Left kidney (tissue), 2 donors: ENCODE measurements around the gene TMCO1. TPM values are rescaled to one million over a fixed set of nuclear protein-coding genes. Genes with fewer than 3 reads are reported as not detected.
"Not testable (repeated sequence)": the region's sequence is repeated elsewhere in the genome, so short reads cannot be mapped to it uniquely, and the experiment has no call there.

Experiments used
- DNase-seq: peaks from one replicate; pipeline ENCODE4 v3.0.0-alpha.2; 2013
- polyA plus RNA-seq: library from polyadenylated mRNA; unstranded; fragments of 120-200 nt; gene quantifications from one replicate; pipeline ENCODE4 v1.2.1, GENCODE V29; 2013; ENCODE audit not compliant: insufficient read length

TMCO1 gene
- polyA plus RNA-seq, 1 donor, result 161 TPM

DNA sequence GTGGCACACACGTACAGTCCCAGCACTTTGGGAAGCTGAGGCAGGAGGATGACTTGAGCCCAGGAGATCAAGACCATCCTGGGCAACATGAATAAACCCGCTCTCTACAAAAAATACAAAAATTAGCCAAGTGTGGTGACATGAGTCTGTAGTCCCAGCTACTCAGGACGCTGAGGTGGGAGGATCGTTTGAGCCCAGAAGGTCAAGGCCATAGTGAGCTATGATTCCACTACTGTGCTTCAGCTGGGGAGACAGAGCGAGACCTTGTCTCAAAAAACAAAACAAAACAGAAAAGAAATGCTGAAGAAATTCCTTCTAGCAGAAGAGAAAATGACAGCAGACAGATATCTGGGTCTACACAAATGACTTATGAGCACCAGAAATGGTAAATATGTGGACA is 80.6 kb downstream of the TMCO1 start:
- DNase-seq, result no peak

- no peak for DNase-seq
Observed at GRCh38 chr1:165686971-165687433, 81.7 kb downstream of the TMCO1 start.

- DNase-seq, result no peak
Observed at GRCh38 chr1:165686121-165686970, 82.3 kb downstream of the TMCO1 start.

DNA sequence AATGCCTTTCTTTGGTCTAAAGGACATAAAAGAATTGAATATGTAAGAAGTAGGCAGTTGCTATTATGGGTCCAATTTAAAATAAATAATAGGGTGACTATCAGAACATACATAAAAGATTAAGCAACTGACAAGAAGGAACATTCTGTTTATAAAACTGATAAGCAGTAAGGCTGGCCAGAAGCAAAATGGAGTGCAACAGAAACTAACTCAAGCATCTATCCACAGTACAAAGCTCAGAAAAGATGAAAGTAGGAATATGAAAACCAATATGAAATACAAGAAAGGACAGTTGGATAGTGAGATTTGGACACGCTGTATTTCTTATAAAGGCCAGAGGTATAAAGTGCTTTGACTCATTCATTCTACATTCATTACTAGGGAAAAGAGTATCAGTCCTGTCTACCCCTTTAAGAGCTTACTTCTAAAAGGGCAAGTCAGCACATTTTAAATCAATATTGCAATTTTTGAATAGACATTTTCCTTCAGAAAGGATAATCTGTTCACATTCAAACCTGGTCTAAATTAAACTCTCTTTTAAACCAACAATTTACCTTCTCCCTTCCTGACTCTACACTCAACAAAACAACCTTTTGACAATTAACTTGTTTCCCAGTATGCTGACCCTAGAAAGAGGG is 84.7 kb downstream of the TMCO1 start:
- no peak for DNase-seq

DNA sequence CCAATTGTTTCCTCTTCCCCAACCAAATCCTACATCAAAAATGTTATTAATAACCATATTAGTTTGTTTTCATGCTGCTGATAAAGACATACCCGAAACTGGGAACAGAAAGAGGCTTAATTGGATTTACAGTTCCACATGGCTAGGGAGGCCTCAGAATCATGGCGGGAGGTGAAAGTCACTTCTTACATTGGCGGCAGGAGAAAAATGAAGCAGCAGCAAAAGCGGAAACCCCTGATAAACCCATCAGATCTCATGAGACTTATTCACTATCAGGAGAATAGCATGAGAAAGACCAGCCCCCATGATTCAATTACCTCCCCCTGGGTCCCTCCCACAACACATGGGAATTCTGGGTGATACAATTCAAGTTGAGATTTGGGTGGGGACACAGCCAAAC is 87.9 kb downstream of the TMCO1 start:
- not testable (repeated sequence) for DNase-seq

DNA sequence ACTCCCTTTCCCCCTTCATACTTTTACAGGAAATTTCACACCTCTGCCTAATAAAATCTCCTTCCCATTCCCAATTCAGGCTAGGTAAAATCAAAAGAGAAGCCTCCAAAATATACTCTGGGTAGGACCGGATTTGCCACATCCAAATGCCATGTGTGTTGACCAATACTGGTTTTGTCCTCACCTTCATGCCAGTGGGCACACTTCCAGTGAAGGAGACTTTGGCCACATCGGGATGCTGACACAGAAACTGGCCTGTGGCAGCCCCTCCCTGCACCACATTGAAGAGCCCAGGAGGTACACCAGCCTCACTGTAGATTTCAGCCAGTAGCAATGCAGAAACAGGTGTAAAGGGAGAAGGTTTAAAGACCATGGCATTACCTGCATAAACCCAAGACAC is 88.4 kb downstream of the TMCO1 start:
- no peak for DNase-seq

DNA sequence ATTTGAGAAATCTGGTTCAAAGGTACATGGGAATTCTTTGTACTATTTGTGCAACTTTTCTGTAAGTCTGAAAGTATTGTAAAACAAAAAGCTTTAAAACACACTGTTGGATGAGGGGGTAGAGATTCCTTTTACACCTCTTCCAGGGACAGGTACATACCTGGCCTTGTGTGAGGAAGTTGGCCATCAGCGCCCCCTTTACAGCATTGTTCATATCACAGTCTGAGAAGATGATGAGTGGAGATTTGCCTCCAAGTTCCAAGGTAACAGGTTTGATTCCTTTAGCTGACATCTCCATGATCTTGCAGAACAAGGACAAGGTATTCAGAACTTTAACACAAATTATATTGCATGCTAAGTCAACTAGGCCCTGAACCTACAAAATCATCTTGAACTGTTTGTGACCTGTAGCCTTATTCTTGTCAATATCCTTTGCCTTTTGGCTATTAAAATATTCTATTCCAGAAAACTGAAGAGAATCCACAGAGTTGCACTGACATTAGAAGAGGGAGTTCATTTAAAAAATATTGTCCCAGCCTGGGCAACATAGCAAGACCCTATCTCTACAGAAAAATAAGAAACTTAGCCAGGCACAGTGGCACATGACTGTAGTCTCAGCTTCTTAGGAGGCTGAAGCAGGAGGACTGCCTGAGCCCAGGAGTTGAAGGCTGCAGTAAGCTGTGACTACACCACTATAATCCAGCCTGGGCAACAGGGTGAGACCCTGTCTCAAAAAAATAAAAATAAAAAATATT is 89.2 kb downstream of the TMCO1 start:
- no peak for DNase-seq

DNA sequence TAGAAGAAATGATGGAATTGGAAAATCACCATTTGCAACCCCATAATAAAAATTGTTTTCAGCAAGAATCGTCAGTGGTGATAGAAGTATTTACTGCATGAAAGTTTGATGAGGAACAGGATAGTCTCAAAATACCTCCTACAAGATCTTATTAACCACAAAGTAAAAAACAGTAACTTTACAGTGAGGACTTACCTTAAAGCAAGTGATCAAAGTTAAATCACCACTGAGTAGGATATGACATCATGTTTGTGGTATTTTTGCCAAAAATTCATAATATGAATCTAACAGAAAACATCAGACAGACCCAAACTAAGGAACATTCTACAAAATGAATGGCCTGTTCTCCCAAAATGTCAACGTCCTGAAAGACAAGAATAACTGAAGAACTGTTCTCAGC is 90.2 kb downstream of the TMCO1 start:
- DNase-seq, result no peak

Other genes starting within 250 kb of the TMCO1 start
- gene LRRC52, start 224.9 kb downstream of the TMCO1 start, polyA plus RNA-seq, result not detected
- gene MGST3, start 137.6 kb downstream of the TMCO1 start, polyA plus RNA-seq, result 163 TPM
- gene ALDH9A1, start 70.3 kb downstream of the TMCO1 start, polyA plus RNA-seq, result 113 TPM
- 24.0 TPM for gene UCK2, start 58.7 kb upstream of the TMCO1 start, polyA plus RNA-seq